ENCODE results near the gene FAU. TPM values are rescaled to one million over a fixed set of nuclear protein-coding genes. Genes with fewer than 3 reads are reported as not detected.

Gene FAU
- total and polyA plus RNA-seq, 2 of the 13 experiments (the other 11 are each of a cell fraction or from before 2014, with no cell fraction given): 374 to 869 TPM

GRCh38 chr11:65095974-65096806 is 25.7 kb downstream of the FAU start, which contains the start of gene VPS51 (continued):
- TF ChIP-seq AGO1 (IDR thresholded peaks at IDR 0.05; ENCODE audit: low read depth, low read length, poor library complexity, severe bottlenecking) (peak; percentile 64), ZNF460 (CRISPR knock-in tag; IDR thresholded peaks at IDR 0.05; ENCODE audit: borderline replicate concordance) (peak; percentile 55; the same call in 1 of the 2 replicates), MNT (IDR thresholded peaks at IDR 0.05) (no peak), MTA3 (CRISPR knock-in tag; IDR thresholded peaks at IDR 0.05) (no peak), ZNF577 (CRISPR knock-in tag; IDR thresholded peaks at IDR 0.05; ENCODE audit: borderline replicate concordance, low read depth) (no peak), PRMT3 (CRISPR knock-in tag; IDR thresholded peaks at IDR 0.05; ENCODE audit: borderline replicate concordance, low read depth) (no peak), PRPF4 (IDR thresholded peaks at IDR 0.05; ENCODE audit: low read depth, low read length, poor library complexity, severe bottlenecking) (peak; percentile 97), ZNF318 (CRISPR knock-in tag; IDR thresholded peaks at IDR 0.05) (0 out of 2 replicates have a peak, but pooled peaks have one; percentile 48), ZNF749 (CRISPR knock-in tag; IDR thresholded peaks at IDR 0.05; ENCODE audit: borderline replicate concordance) (no peak; the same call in 1 of the 2 replicates), ZNF383 (CRISPR knock-in tag; IDR thresholded peaks at IDR 0.05; ENCODE audit: borderline replicate concordance) (no peak), NKX3-1 (CRISPR knock-in tag; IDR thresholded peaks at IDR 0.05) (peak; percentile 65), HMGA1 (CRISPR knock-in tag; conservative IDR thresholded peaks at IDR 0.05) (no peak), MXI1 (IDR thresholded peaks at IDR 0.05; ENCODE audit: borderline replicate concordance, low read depth, low read length) (peak; percentile 95; the same call in 1 of the 3 replicates)
- TF ChIP-seq, protein P1, sequence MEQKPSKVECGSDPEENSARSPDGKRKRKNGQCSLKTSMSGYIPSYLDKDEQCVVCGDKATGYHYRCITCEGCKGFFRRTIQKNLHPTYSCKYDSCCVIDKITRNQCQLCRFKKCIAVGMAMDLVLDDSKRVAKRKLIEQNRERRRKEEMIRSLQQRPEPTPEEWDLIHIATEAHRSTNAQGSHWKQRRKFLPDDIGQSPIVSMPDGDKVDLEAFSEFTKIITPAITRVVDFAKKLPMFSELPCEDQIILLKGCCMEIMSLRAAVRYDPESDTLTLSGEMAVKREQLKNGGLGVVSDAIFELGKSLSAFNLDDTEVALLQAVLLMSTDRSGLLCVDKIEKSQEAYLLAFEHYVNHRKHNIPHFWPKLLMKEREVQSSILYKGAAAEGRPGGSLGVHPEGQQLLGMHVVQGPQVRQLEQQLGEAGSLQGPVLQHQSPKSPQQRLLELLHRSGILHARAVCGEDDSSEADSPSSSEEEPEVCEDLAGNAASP (CRISPR knock-in tag; IDR thresholded peaks at IDR 0.05; ENCODE audit: borderline replicate concordance): peak; percentile 67; the same call in 1 of the 2 replicates

Measured in HepG2 (cell line).